Measurements from ENCODE around the gene LCK. TPM values are rescaled to one million over a fixed set of nuclear protein-coding genes. Genes with fewer than 3 reads are reported as not detected.

The LCK gene
- total and polyA plus RNA-seq, 10 of the 15 experiments (the other 5 are each of a cell fraction or from before 2014, with no cell fraction given), result 31.5 to 173 (median 119) TPM

- ChIA-PET RAD21 (ENCODE audit: unreplicated experiment) (interaction anchor here (0.6 kb wide), 1 partner anchor 231 kb away, joined by 3 read pairs; no protein-coding TSS in a partner anchor), CTCF (interaction anchor here (0.7 to 1.6 kb wide), 9 partner anchors 8 to 96 kb away, joined by 3 to 8 read pairs (median 4); partner anchors contain the start of gene HDAC1), POLR2A (interaction anchor here (0.6 to 1.0 kb wide), 4 partner anchors 10 to 63 kb away, joined by 3 to 5 read pairs (median 4); partner anchors contain the start of gene MARCKSL1), SMC1A (ENCODE audit: uncharacterized antibody, unreplicated experiment) (interaction anchor here (1.0 to 1.6 kb wide), 3 partner anchors 8 to 95 kb away, joined by 3 to 5 read pairs (median 3); no protein-coding TSS in a partner anchor)
- H3K4me1 ChIP-seq (ENCODE audit: control insufficient read depth, insufficient read depth, low read length), result peaks cover 23% of the 10 kb centered on the region
- H3K4me3 ChIP-seq, result no peak overlapping the region
- WGBS (ENCODE audit: insufficient coverage, insufficient replicate concordance, low lambda C conversion rate, missing lambda C conversion rate), result 79% methylated on average over 2 of the region's 2 CpGs
- H3K79me2 ChIP-seq (ENCODE audit: control insufficient read depth, insufficient read depth, low read length), result peaks cover 68% of the 10 kb centered on the region
- intact Hi-C loops (cut with micrococcal nuclease; ENCODE audit: unreplicated experiment), result no loop called here
- no peaks in the 10 kb centered on the region for H3K9me3 ChIP-seq (replicated peaks; ENCODE audit: control insufficient read depth, insufficient read depth, low read length)
- no peak overlapping the region for H2AFZ ChIP-seq (ENCODE audit: control insufficient read depth, low read depth, low read length)
- BruUV-seq (replicated peaks), result no TSS peak
- ATAC-seq (no peak), DNase-seq (ENCODE audit: low read depth, low spot score) (no peak), FAIRE-seq (no peak)
- peaks cover 3 to 11% of the 10 kb centered on the region in 2 experiments; a peak in 3 of 4 replicates for H3K36me3 ChIP-seq (ENCODE audit: control insufficient read depth in 2 of 2, insufficient read depth in 2 of 2, low read length in 1 of 2)
- no peak overlapping the region for H3K27ac ChIP-seq (ENCODE audit: control insufficient read depth, insufficient read depth)
- no peak for TF ChIP-seq NR2C2 (IDR thresholded peaks at IDR 0.05; ENCODE audit: borderline replicate concordance, control insufficient read depth, insufficient read length, low read depth)
- no peak for TF ChIP-seq ZNF622 (IDR thresholded peaks at IDR 0.05)
- TF ChIP-seq JUND (IDR thresholded peaks at IDR 0.05; ENCODE audit: low read depth, low read length), result no peak
- no peak for TF ChIP-seq PML (IDR thresholded peaks at IDR 0.05; ENCODE audit: low read length)
- TF ChIP-seq ZNF592 (IDR thresholded peaks at IDR 0.05), result no peak
- no peak for TF ChIP-seq YBX1 (IDR thresholded peaks at IDR 0.05)
- no peak for TF ChIP-seq RFX5 (IDR thresholded peaks at IDR 0.05; ENCODE audit: low read depth, low read length)
- TF ChIP-seq BHLHE40 (IDR thresholded peaks at IDR 0.05; ENCODE audit: borderline replicate concordance in 1 of 2, low read depth in 2 of 2, low read length in 1 of 2), result no peak
- TF ChIP-seq ZNF24 (IDR thresholded peaks at IDR 0.05), result no peak
- TF ChIP-seq MLLT1 (IDR thresholded peaks at IDR 0.05), result no peak
- TF ChIP-seq HDAC6 (IDR thresholded peaks at IDR 0.05; ENCODE audit: unreplicated experiment), result no peak
- no peak for TF ChIP-seq E2F4 (IDR thresholded peaks at IDR 0.05; ENCODE audit: low read depth, low read length)
- no peak for TF ChIP-seq ZSCAN29 (IDR thresholded peaks at IDR 0.05)
- no peak for TF ChIP-seq HCFC1 (IDR thresholded peaks at IDR 0.05; ENCODE audit: low read length)
- H4K20me1 ChIP-seq (ENCODE audit: control insufficient read depth, insufficient read depth), result peaks cover 3% of the 10 kb centered on the region; the same call in 1 of the 2 replicates
- in situ Hi-C loops (cut with MboI), result no loop called here
- H3K27me3 ChIP-seq (replicated peaks in 1 of 2; ENCODE audit: control insufficient read depth in 2 of 2, insufficient read depth in 2 of 2, low read length in 1 of 2), result no peaks in the 10 kb centered on the region
- no peak overlapping the region for H3K9ac ChIP-seq (ENCODE audit: control insufficient read depth, insufficient read depth, low read length)
- H3K4me2 ChIP-seq (ENCODE audit: control insufficient read depth, insufficient read depth), result no peak overlapping the region
These were observed 60.8 kb downstream of the LCK start for GRCh38 chr1:32311709-32312393.
